Astrocyte (in vitro differentiated cells and primary cell): ENCODE measurements around the gene TERF2IP. TPM values are rescaled to one million over a fixed set of nuclear protein-coding genes. Genes with fewer than 3 reads are reported as not detected.

Source experiments
- DNase-seq: peaks from one replicate; pipeline ENCODE4 v3.0.0-alpha.2; 2010; ENCODE audit warnings: low read depth
- FAIRE-seq: peaks from 2 replicates; lab custom pipeline; 2011; peaks lifted over from hg19 to GRCh38; lab: Jason Lieb, UNC
- H2AFZ ChIP-seq: 2 replicates; pipeline ENCODE4 v1.6.0; 2012; ENCODE audit warnings: low read depth, low read length, inconsistent platforms
- H3K27ac ChIP-seq: 2 replicates; pipeline ENCODE4 v1.5.1; 2011; ENCODE audit warnings: low read depth, low read length, inconsistent platforms
- H3K27me3 ChIP-seq: 2 replicates; pipeline ENCODE4 v1.6.0; 2011; ENCODE audit warnings: low read length, inconsistent platforms; ENCODE audit not compliant: insufficient read depth
- H3K36me3 ChIP-seq: 2 replicates; pipeline ENCODE4 v1.5.1; 2011; ENCODE audit warnings: low read length, inconsistent platforms; ENCODE audit not compliant: insufficient read depth
- H3K4me1 ChIP-seq: 2 replicates; pipeline ENCODE4 v1.5.1; 2011; ENCODE audit warnings: low read length, inconsistent platforms; ENCODE audit not compliant: insufficient read depth
- H3K4me2 ChIP-seq: 2 replicates; pipeline ENCODE4 v1.6.0; 2012; ENCODE audit warnings: low read length, inconsistent platforms
- H3K4me3 ChIP-seq: 2 replicates; pipeline ENCODE4 v1.5.1; 2011; ENCODE audit warnings: low read depth, mild to moderate bottlenecking, low read length, inconsistent platforms; ENCODE audit not compliant: insufficient read depth
- H3K79me2 ChIP-seq: 2 replicates; pipeline ENCODE4 v1.6.0; 2012; ENCODE audit warnings: mild to moderate bottlenecking, low read length, inconsistent platforms; ENCODE audit not compliant: insufficient read depth
- H3K9ac ChIP-seq: 2 replicates; pipeline ENCODE4 v1.6.0; 2012; ENCODE audit warnings: mild to moderate bottlenecking, low read length, inconsistent platforms
- H3K9me3 ChIP-seq: 2 replicates; pipeline ENCODE4 v1.5.1; 2012; ENCODE audit warnings: low read depth, mild to moderate bottlenecking, low read length, inconsistent platforms; ENCODE audit not compliant: insufficient read depth
- H4K20me1 ChIP-seq: 2 replicates; pipeline ENCODE4 v1.6.0; 2012; ENCODE audit warnings: low read length, inconsistent platforms; ENCODE audit not compliant: insufficient read depth
- H3K27ac Mint-ChIP-seq: one replicate; pipeline ENCODE4 v1.8.0; 2021; ENCODE audit warnings: mild to moderate bottlenecking, mixed read lengths; ENCODE audit not compliant: unreplicated experiment
- H3K27me3 Mint-ChIP-seq: one replicate; pipeline ENCODE4 v1.8.0; 2021; ENCODE audit warnings: low read depth, mixed read lengths; ENCODE audit not compliant: unreplicated experiment
- H3K36me3 Mint-ChIP-seq: one replicate; pipeline ENCODE4 v1.8.0; 2021; ENCODE audit warnings: low read depth, mixed read lengths; ENCODE audit not compliant: unreplicated experiment
- H3K4me1 Mint-ChIP-seq: one replicate; pipeline ENCODE4 v1.8.0; 2021; ENCODE audit warnings: low read depth, mixed read lengths; ENCODE audit not compliant: unreplicated experiment
- H3K4me3 Mint-ChIP-seq: one replicate; pipeline ENCODE4 v1.8.0; 2021; ENCODE audit warnings: mild to moderate bottlenecking, moderate library complexity, mixed read lengths; ENCODE audit not compliant: unreplicated experiment
- H3K9me3 Mint-ChIP-seq: one replicate; pipeline ENCODE4 v1.8.0; 2021; ENCODE audit warnings: mild to moderate bottlenecking, mixed read lengths; ENCODE audit not compliant: unreplicated experiment
- CTCF ChIP-seq: IDR thresholded peaks from 2 replicates; pipeline ENCODE4 v1.5.1; 2011; ENCODE audit warnings: low read depth, mild to moderate bottlenecking, inconsistent platforms, low read length, moderate library complexity; ENCODE audit not compliant: insufficient read depth
- EZH2 ChIP-seq: IDR thresholded peaks from 2 replicates; pipeline ENCODE4 v1.6.1; 2012; ENCODE audit warnings: mild to moderate bottlenecking, low read length, inconsistent platforms; ENCODE audit not compliant: insufficient read depth
- total RNA-seq: library from RNA; stranded (reverse); gene quantifications from 2 replicates; pipeline ENCODE4 v1.2.1, GENCODE V29; 2021

Gene TERF2IP
- total RNA-seq, 1 donor from 2014 or later, result 57.4 TPM

GRCh38 chr16:75622761-75623605 is 24.6 kb upstream of the TERF2IP start, which contains the start of gene ADAT1:
TSS of gene ADAT1 (minus strand) at chr16:75623281. CDS start at chr16:75620799, 2,482 bp downstream.
- FAIRE-seq, result no peak
- Histone ChIP-seq H3K4me1 (peaks cover 6% of the 10 kb centered on the region), H2AFZ (peak within 1 kb of the TSS; percentile 81), H3K4me2 (peak within 1 kb of the TSS; percentile 91), H4K20me1 (no peaks in the 10 kb centered on the region), H3K9ac (peak within 1 kb of the TSS; percentile 95), H3K9me3 (no peaks in the 10 kb centered on the region), H3K27me3 (no peaks in the 10 kb centered on the region), H3K4me3 (peak within 1 kb of the TSS; percentile 77), H3K36me3 (peaks cover 31% of the 10 kb centered on the region), H3K79me2 (peaks cover 12% of the 10 kb centered on the region), H3K27ac (peak within 1 kb of the TSS; percentile 89)
- peak within 1 kb of the TSS; percentile 94 for H3K4me3 Mint-ChIP-seq
- H3K27ac Mint-ChIP-seq, result peak within 1 kb of the TSS; percentile 97
- peaks cover 24% of the 10 kb centered on the region for H3K36me3 Mint-ChIP-seq
- no peaks in the 10 kb centered on the region for H3K9me3 Mint-ChIP-seq
- no peaks in the 10 kb centered on the region for H3K27me3 Mint-ChIP-seq
- TF ChIP-seq CTCF (no peak), EZH2 (no peak)
- peak; percentile 97 for DNase-seq
- H3K4me1 Mint-ChIP-seq, result peaks cover 9% of the 10 kb centered on the region

- FAIRE-seq, result no peak
- peaks cover 23% of the 10 kb centered on the region for H3K36me3 Mint-ChIP-seq
Observed at GRCh38 chr16:75624921-75625334, 22.6 kb upstream of the TERF2IP start.

More at GRCh38 chr16:75624921-75625334, 22.6 kb upstream of the TERF2IP start:
- H3K9ac ChIP-seq, result no peak overlapping the region
- DNase-seq, result peak; percentile 62
- Mint-ChIP-seq H3K27ac (peak overlapping the region; percentile 59), H3K27me3 (no peaks in the 10 kb centered on the region), H3K4me1 (peaks cover 15% of the 10 kb centered on the region), H3K4me3 (no peak overlapping the region), H3K9me3 (peaks cover 2% of the 10 kb centered on the region)
- no peak overlapping the region for H2AFZ ChIP-seq
- TF ChIP-seq EZH2 (no peak), CTCF (no peak)
- H3K79me2 ChIP-seq, result peaks cover 12% of the 10 kb centered on the region
- peaks cover 6% of the 10 kb centered on the region for H3K4me1 ChIP-seq
- no peak overlapping the region for H3K4me3 ChIP-seq
- no peaks in the 10 kb centered on the region for H3K9me3 ChIP-seq
- H4K20me1 ChIP-seq, result no peaks in the 10 kb centered on the region
- no peak overlapping the region for H3K4me2 ChIP-seq
- H3K36me3 ChIP-seq, result peaks cover 37% of the 10 kb centered on the region
- no peaks in the 10 kb centered on the region for H3K27me3 ChIP-seq
- no peak overlapping the region for H3K27ac ChIP-seq
